WERI-Rb-1 (cell line): ENCODE data around the gene MYO5C.

Experiments used
- DNase-seq: peaks from one replicate; pipeline ENCODE4 v3.0.0-alpha.2; 2020
- H3K27ac ChIP-seq: fragments of 250-450 bp; sonication (Bioruptor Pico); 2 replicates; pipeline ENCODE4 v1.5.1; 2020; ENCODE audit warnings: mild to moderate bottlenecking, moderate library complexity
- H3K27me3 ChIP-seq: fragments of 250-450 bp; sonication (Bioruptor Pico); 2 replicates; pipeline ENCODE4 v1.5.1; 2021; ENCODE audit warnings: mild to moderate bottlenecking, low read depth, moderate library complexity; ENCODE audit not compliant: insufficient read depth, severe bottlenecking
- H3K36me3 ChIP-seq: fragments of 250-450 bp; sonication (Bioruptor Pico); 2 replicates; pipeline ENCODE4 v1.5.1; 2020; ENCODE audit warnings: mild to moderate bottlenecking, moderate library complexity
- H3K4me3 ChIP-seq: 2 replicates; pipeline ENCODE4 v1.5.1; 2011; ENCODE audit warnings: low read depth, mild to moderate bottlenecking, control low read depth, low read length
- H3K9me3 ChIP-seq: fragments of 250-450 bp; sonication (Bioruptor Pico); 2 replicates; pipeline ENCODE4 v1.5.1; 2021; ENCODE audit warnings: mild to moderate bottlenecking, moderate library complexity; ENCODE audit not compliant: severe bottlenecking
- TF ChIP-seq, protein P1 (sequence below): IDR thresholded peaks from 2 replicates; pipeline ENCODE4 v1.5.1; 2011; ENCODE audit warnings: low read depth, mild to moderate bottlenecking, control low read depth, inconsistent platforms, low read length

Gene MYO5C

DNA sequence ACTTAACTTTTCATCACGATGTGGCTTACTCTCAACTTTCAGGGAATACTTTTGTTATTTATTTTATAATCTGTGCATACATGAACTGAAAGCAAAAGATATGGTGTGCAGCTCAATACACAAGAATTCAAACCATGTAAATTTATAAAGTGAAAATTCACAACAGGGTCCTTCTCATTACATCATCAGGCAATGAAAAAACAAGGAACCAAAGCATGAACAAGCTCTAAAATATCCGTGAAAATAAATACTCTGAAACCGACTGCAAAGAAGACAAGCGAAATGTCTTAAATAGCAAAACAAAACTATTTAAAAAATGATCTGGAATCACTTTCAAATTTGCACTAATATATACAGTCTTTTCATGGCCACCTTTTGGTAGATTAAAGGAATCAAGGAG is 133.3 kb downstream of the MYO5C start:
- no peak for DNase-seq
- Histone ChIP-seq H3K36me3 (peaks cover 11% of the 10 kb centered on the region), H3K9me3 (no peaks in the 10 kb centered on the region), H3K27me3 (no peaks in the 10 kb centered on the region), H3K4me3 (no peak overlapping the region), H3K27ac (no peak overlapping the region)
- TF ChIP-seq, protein P1, sequence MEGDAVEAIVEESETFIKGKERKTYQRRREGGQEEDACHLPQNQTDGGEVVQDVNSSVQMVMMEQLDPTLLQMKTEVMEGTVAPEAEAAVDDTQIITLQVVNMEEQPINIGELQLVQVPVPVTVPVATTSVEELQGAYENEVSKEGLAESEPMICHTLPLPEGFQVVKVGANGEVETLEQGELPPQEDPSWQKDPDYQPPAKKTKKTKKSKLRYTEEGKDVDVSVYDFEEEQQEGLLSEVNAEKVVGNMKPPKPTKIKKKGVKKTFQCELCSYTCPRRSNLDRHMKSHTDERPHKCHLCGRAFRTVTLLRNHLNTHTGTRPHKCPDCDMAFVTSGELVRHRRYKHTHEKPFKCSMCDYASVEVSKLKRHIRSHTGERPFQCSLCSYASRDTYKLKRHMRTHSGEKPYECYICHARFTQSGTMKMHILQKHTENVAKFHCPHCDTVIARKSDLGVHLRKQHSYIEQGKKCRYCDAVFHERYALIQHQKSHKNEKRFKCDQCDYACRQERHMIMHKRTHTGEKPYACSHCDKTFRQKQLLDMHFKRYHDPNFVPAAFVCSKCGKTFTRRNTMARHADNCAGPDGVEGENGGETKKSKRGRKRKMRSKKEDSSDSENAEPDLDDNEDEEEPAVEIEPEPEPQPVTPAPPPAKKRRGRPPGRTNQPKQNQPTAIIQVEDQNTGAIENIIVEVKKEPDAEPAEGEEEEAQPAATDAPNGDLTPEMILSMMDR = no peak

DNA sequence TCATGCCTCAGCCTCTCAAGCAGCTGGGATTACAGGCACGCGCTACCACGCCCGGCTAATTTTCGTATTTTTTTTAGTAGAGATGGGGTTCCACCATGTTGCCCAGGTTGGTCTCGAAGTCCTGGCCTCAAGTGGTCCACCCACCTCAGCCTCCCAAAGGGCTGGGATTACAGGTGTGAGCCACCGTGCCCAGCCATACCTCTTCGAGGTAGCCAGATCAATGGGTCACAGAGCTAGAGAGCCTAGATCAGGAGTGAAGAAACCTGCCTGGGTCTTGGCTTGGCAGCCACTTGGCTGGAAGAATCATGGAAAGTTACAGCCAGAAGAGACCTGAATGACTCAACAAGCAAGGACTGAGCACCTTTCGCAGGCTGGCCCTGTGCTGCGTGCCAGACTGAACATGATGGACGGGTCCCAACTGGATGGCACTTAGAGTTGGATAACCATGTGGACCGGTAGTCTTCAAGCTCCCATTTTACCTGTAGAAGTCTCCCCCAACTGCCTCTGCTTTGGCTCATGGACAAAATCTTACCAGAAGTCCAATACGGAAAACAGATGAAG is 134.1 kb downstream of the MYO5C start:
- TF ChIP-seq, protein P1 = no peak
- H3K36me3 ChIP-seq = peaks cover 11% of the 10 kb centered on the region
- H3K27ac ChIP-seq = no peak overlapping the region
- no peaks in the 10 kb centered on the region for H3K27me3 ChIP-seq
- H3K4me3 ChIP-seq = no peak overlapping the region
- DNase-seq = no peak
- H3K9me3 ChIP-seq = no peaks in the 10 kb centered on the region

DNA sequence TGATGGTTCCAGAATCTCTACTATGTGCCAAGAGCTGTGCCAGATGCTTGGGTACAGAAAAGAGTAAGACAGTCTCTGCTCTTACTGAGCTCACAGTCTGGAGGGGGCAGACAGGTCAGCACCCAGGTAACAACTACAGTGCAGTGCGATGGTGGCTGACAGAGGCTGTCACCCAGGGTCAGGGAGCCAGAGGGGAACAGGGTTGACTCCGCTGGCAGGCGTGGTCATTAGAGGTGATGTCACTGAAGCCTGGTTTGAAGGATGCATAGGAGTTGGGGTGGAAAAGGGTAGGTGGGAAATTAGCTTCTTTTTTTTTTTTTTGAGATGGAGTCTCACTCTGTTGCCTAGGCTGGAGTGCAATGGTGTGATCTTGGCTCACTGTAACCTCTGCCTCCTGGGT is 136.0 kb downstream of the MYO5C start:
- Histone ChIP-seq H3K36me3 (peaks cover 11% of the 10 kb centered on the region), H3K4me3 (no peak overlapping the region), H3K9me3 (no peaks in the 10 kb centered on the region), H3K27me3 (no peaks in the 10 kb centered on the region), H3K27ac (no peak overlapping the region)
- TF ChIP-seq, protein P1 = no peak
- no peak for DNase-seq

DNA sequence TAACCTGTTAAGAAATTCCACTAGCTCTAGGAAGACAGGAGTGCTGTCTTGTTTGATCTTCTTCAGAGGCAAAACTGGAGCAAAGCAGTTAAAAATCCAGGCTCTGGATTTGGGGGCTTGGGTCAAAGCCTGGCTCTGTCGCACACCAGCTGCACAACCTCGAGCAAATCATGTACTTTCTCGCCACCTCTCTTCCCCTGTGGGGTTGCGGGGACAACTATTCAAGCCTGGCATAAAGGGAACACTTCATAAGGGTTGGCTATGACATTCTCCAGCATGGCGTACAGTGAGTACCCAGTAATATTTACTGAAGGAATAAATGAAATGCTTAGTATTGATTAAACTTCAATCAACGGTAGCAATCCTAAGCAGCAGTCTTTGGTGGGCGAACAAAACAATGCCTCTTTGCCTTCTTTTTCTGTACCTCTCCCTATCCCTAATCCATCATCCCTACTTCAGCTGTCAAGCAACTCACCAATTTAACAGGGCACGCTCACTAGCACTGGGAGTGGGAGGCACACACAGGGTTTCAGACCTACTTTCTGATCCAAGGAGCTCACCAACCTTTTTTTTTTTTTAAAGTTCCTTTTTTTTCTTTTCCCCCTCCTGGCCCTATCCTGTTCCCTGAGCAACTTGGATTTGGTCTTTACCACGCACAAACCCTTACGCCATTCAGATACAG is 137.4 kb downstream of the MYO5C start:
- TF ChIP-seq, protein P1 = no peak
- no peaks in the 10 kb centered on the region for H3K9me3 ChIP-seq
- H3K27ac ChIP-seq = no peak overlapping the region
- no peak for DNase-seq
- H3K4me3 ChIP-seq = no peak overlapping the region
- peaks cover 11% of the 10 kb centered on the region for H3K36me3 ChIP-seq
- H3K27me3 ChIP-seq = no peaks in the 10 kb centered on the region

DNA sequence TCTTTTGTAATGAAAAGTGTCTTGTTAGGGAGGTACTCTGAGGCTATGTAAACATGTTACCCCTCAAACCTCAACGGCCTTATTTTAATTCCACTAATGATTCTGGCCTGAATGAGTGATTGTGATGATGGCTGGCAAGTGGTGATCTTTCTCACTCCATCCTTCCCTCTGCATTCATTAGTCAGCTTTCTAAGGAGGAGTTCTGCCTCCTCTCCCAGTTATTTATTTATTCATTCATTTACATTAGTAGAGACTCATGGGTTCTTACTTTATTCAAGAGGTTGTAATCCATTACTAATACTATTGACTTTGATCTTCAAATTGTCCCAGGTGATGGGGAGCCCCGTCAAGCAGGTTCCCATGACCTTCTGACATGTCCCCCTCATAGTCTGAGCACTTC is 139.7 kb downstream of the MYO5C start:
- DNase-seq = no peak
- no peak overlapping the region for H3K4me3 ChIP-seq
- TF ChIP-seq, protein P1 = no peak
- peaks cover 17% of the 10 kb centered on the region for H3K36me3 ChIP-seq
- no peaks in the 10 kb centered on the region for H3K27me3 ChIP-seq
- H3K27ac ChIP-seq = no peak overlapping the region
- no peaks in the 10 kb centered on the region for H3K9me3 ChIP-seq
